Endothelial cell of umbilical vein (primary cell): ENCODE results near the gene ZNF775. TPM values are rescaled to one million over a fixed set of nuclear protein-coding genes. Genes with fewer than 3 reads are reported as not detected.

ENCODE experiments used
- BruUV-seq: library from RNA; stranded (reverse); fragments of 400-500 nt; replicated peaks from 2 replicates; lab custom pipeline; 2021; lab: Mats Ljungman, UMichigan
- CTCF ChIA-PET: fragments of 300-600, 350-600 bp; sonication (Branson Sonifier 250); formaldehyde crosslinking; loops from one replicate; lab custom pipeline; 2021; ENCODE audit warnings: antibody characterized with exemption, inconsistent platforms; lab: Charles Lee
- POLR2A ChIA-PET: fragments of 300-600, 350-600 bp; sonication (Branson Sonifier 250); formaldehyde crosslinking; loops from one replicate; lab custom pipeline; 2021; ENCODE audit warnings: antibody characterized with exemption, inconsistent platforms; lab: Charles Lee
- DNase-seq: peaks from one replicate; pipeline ENCODE4 v3.0.0-alpha.2; 2011; ENCODE audit warnings: low read depth, low spot score
- FAIRE-seq: peaks from 2 replicates; lab custom pipeline; 2011; peaks lifted over from hg19 to GRCh38; lab: Jason Lieb, UNC
- H2AFZ ChIP-seq: 2 replicates; pipeline ENCODE4 v1.6.0; 2012; ENCODE audit warnings: low read depth, low read length, control low read depth, inconsistent platforms
- H3K27ac ChIP-seq: 2 replicates; pipeline ENCODE4 v1.5.1; 2011; ENCODE audit warnings: low read depth, mild to moderate bottlenecking, control low read depth, low read length, moderate library complexity; ENCODE audit not compliant: insufficient read depth
- H3K27me3 ChIP-seq, 2 experiments: 2 replicates each; pipeline versions ENCODE4 v1.6.0 to v1.6.1; 2011; ENCODE audit warnings: low read length in 2 of 2, mixed read lengths in 1 of 2; ENCODE audit not compliant: control insufficient read depth in 2 of 2, insufficient read depth in 2 of 2
- H3K36me3 ChIP-seq, 2 experiments: 2 replicates in 1 of 2; 3 replicates in 1 of 2; pipeline ENCODE4 v1.5.1; 2011; ENCODE audit warnings: low read length in 2 of 2, mild to moderate bottlenecking in 1 of 2, moderate library complexity in 1 of 2; ENCODE audit not compliant: control insufficient read depth in 2 of 2, insufficient read depth in 2 of 2; ENCODE audit errors: extremely low read depth in 1 of 2
- H3K4me1 ChIP-seq: 3 replicates; pipeline ENCODE4 v1.5.1; 2011; ENCODE audit warnings: mild to moderate bottlenecking, low read length; ENCODE audit not compliant: control insufficient read depth, insufficient read depth; ENCODE audit errors: extremely low read depth
- H3K4me2 ChIP-seq: 2 replicates; pipeline ENCODE4 v1.6.1; 2011; ENCODE audit warnings: low read length, control low read depth, mixed read lengths; ENCODE audit not compliant: insufficient read depth
- H3K4me3 ChIP-seq, 3 experiments: fragments of 200-600 bp in 1 of 3; sonication (generic), shearing (Covaris generic) in 1 of 3; replicated peaks in 1 of 3; 2 replicates each; pipeline ENCODE4 v1.5.1; 2011 to 2016; ENCODE audit warnings: control low read depth in 3 of 3, low read length in 3 of 3, mild to moderate bottlenecking in 2 of 3, inconsistent platforms in 1 of 3, low read depth in 1 of 3, moderate library complexity in 1 of 3; ENCODE audit not compliant: insufficient read depth in 1 of 3
- H3K79me2 ChIP-seq: 2 replicates; pipeline ENCODE4 v1.6.0; 2012; ENCODE audit warnings: low read length, inconsistent platforms; ENCODE audit not compliant: control insufficient read depth, insufficient read depth
- H3K9ac ChIP-seq: replicated peaks from 2 replicates; pipeline ENCODE3; 2011; ENCODE audit warnings: low read length, control low read depth; ENCODE audit not compliant: insufficient read depth; ENCODE audit errors: extremely low read depth
- H3K9me1 ChIP-seq: replicated peaks from 3 replicates; pipeline ENCODE4 v1.6.0; 2011; ENCODE audit warnings: mild to moderate bottlenecking, low read length; ENCODE audit not compliant: control insufficient read depth, insufficient read depth; ENCODE audit errors: extremely low read depth
- H3K9me3 ChIP-seq: replicated peaks from 2 replicates; pipeline ENCODE4 v1.5.1; 2012; ENCODE audit warnings: low read length, inconsistent platforms; ENCODE audit not compliant: control insufficient read depth, insufficient read depth
- H4K20me1 ChIP-seq: replicated peaks from 2 replicates; pipeline ENCODE3; 2011; ENCODE audit warnings: mild to moderate bottlenecking, low read length; ENCODE audit not compliant: control insufficient read depth, insufficient read depth; ENCODE audit errors: extremely low read depth
- CTCF ChIP-seq, 2 donors: IDR thresholded peaks; 1 replicate in 1 of 2; 2 replicates in 1 of 2; pipeline ENCODE4 v1.5.1; 2011; ENCODE audit warnings: low read length in 2 of 2, mild to moderate bottlenecking in 2 of 2, moderate library complexity in 2 of 2, control low read depth in 1 of 2, inconsistent platforms in 1 of 2, low read depth in 1 of 2; ENCODE audit not compliant: insufficient read depth in 1 of 2; ENCODE audit errors: extremely low read depth in 1 of 2
- EZH2 ChIP-seq: IDR thresholded peaks from 2 replicates; pipeline ENCODE4 v1.6.1; 2012; ENCODE audit warnings: borderline replicate concordance, low read depth, mild to moderate bottlenecking, moderate library complexity, low read length, inconsistent platforms; ENCODE audit not compliant: severe bottlenecking
- FOS ChIP-seq: IDR thresholded peaks from 2 replicates; pipeline ENCODE4 v1.6.1; 2011; ENCODE audit warnings: mild to moderate bottlenecking, low read length, moderate library complexity, borderline replicate concordance; ENCODE audit not compliant: insufficient read depth
- GATA2 ChIP-seq: IDR thresholded peaks from 2 replicates; pipeline ENCODE4 v1.7.0; 2011; ENCODE audit warnings: low read depth, mild to moderate bottlenecking, moderate library complexity, mixed read lengths, low read length; ENCODE audit not compliant: insufficient read length, insufficient read depth
- JUN ChIP-seq: IDR thresholded peaks from 2 replicates; pipeline ENCODE4 v1.6.1; 2011; ENCODE audit warnings: borderline replicate concordance, low read depth; ENCODE audit not compliant: insufficient read length, insufficient read depth
- MYC ChIP-seq: IDR thresholded peaks from one replicate; pipeline ENCODE4 v1.6.1; 2011; ENCODE audit warnings: mild to moderate bottlenecking, low read depth, low read length
- POLR2A ChIP-seq: IDR thresholded peaks from 2 replicates; pipeline ENCODE4 v1.6.1; 2012; ENCODE audit warnings: low read depth, mild to moderate bottlenecking, control low read depth, low read length
- POLR2AphosphoS5 ChIP-seq: IDR thresholded peaks from 2 replicates; pipeline ENCODE4 v1.6.1; 2012; ENCODE audit warnings: low read depth, mild to moderate bottlenecking, control low read depth, low read length, moderate library complexity; ENCODE audit not compliant: insufficient read depth
- dilution Hi-C: fragments of 300-500 bp; cut with MboI; formaldehyde crosslinking; loops from one replicate; pipeline ENCODE4 v1.15.0; 2019; ENCODE audit warnings: low sequenced_read_pairs; ENCODE audit not compliant: extremely low pct_ligation_motif_present
- intact Hi-C: fragments of 100-400 bp; cut with micrococcal nuclease; formaldehyde crosslinking; loops from one replicate; pipeline ENCODE4 v1.10.0; 2022
- polyA plus RNA-seq, 4 experiments: library from polyadenylated mRNA; depleted of rRNA in 3 of 4; stranded (reverse) in 3 of 4; unstranded in 1 of 4; fragments of >200 nt; gene quantifications; 2 replicates each; pipeline versions ENCODE4 v1.2.1 to v1.2.3, GENCODE V29; 2011 to 2012; ENCODE audit warnings: missing spikeins in 1 of 4
- total RNA-seq: library from RNA; stranded (reverse); gene quantifications from 2 replicates; pipeline ENCODE4 v1.2.3, GENCODE V29; 2021
- TF ChIP-seq, protein P1 (sequence below): IDR thresholded peaks from 2 replicates; pipeline ENCODE4 v1.6.1; 2011; ENCODE audit not compliant: insufficient read depth, insufficient read length

The ZNF775 gene
- total and polyA plus RNA-seq, 2 donors (not counting 3 experiments of a cell fraction or from before 2014, with no cell fraction given) = 5.8 to 8.3 TPM

DNA sequence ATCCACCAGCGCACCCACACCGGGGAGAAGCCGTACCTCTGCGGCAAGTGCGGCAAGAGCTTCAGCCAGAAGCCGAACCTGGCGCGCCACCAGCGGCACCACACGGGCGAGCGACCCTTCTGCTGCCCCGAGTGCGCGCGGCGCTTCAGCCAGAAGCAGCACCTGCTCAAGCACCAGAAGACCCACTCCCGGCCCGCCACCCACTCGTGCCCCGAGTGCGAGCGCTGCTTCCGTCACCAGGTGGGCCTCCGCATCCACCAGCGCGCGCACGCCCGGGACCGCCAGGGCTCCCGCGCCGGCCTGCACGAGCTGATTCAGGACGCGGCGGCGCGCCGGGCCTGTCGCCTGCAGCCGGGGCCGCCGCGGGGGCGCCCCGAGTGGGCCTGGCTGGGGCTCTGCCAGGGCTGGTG, 17.7 kb downstream of the ZNF775 start:
- H2AFZ ChIP-seq = no peak overlapping the region
- TF ChIP-seq EZH2 (no peak), JUN (no peak), GATA2 (no peak), POLR2AphosphoS5 (no peak), POLR2A (no peak), MYC (no peak), FOS (no peak), CTCF (IDR thresholded peaks at IDR 0.05; ENCODE audit: extremely low read depth in 1 of 2, insufficient read depth in 1 of 2, low read depth in 1 of 2, low read length in 2 of 2) (no peak)
- TF ChIP-seq, protein P1, sequence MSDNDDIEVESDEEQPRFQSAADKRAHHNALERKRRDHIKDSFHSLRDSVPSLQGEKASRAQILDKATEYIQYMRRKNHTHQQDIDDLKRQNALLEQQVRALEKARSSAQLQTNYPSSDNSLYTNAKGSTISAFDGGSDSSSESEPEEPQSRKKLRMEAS = no peak
- DNase-seq (no peak), FAIRE-seq (no peak)
- no peaks in the 10 kb centered on the region for H3K27me3 ChIP-seq
- no peak overlapping the region for H3K27ac ChIP-seq
- dilution Hi-C loops (no loop called here), intact Hi-C loops (no loop called here)
- ChIA-PET CTCF (no interaction called here), POLR2A (no interaction called here)
- H3K36me3 ChIP-seq = peaks cover 0 to 17% of the 10 kb centered on the region in 2 experiments
- no peak overlapping the region for H3K9ac ChIP-seq
- H3K4me3 ChIP-seq = no peak overlapping the region
- no peaks in the 10 kb centered on the region for H3K79me2 ChIP-seq
- no peaks in the 10 kb centered on the region for H4K20me1 ChIP-seq
- no peaks in the 10 kb centered on the region for H3K9me3 ChIP-seq
- no peaks in the 10 kb centered on the region for H3K9me1 ChIP-seq
- H3K4me2 ChIP-seq = no peak overlapping the region
- no peaks in the 10 kb centered on the region for H3K4me1 ChIP-seq
- no TSS peak for BruUV-seq
